SU-DHL-6 (cell line): ENCODE results near the gene TSKU.

Experiments
- H2AFZ ChIP-seq: fragments of 200-600 bp; sonication (generic); 2 replicates; pipeline ENCODE4 v1.6.1; 2014; ENCODE audit warnings: low read depth, mild to moderate bottlenecking, moderate library complexity, mixed read lengths, antibody characterized with exemption, low read length; ENCODE audit not compliant: severe bottlenecking
- H3F3A ChIP-seq: fragments of 200-600 bp; shearing (Covaris generic); 2 replicates; pipeline ENCODE4 v1.6.0; 2016; ENCODE audit warnings: antibody characterized with exemption, mild to moderate bottlenecking; ENCODE audit not compliant: insufficient read depth
- H3K27ac ChIP-seq: fragments of 200-600 bp; sonication (generic); 2 replicates; pipeline ENCODE4 v1.5.1; 2016; ENCODE audit warnings: low read depth, mild to moderate bottlenecking, low read length, moderate library complexity, mixed read lengths
- H3K27me3 ChIP-seq: fragments of 200-600 bp; sonication (generic), shearing (Covaris generic); 2 replicates; pipeline ENCODE4 v1.6.0; 2014; ENCODE audit warnings: mild to moderate bottlenecking, low read length
- H3K36me3 ChIP-seq: fragments of 200-600 bp; sonication (generic); 2 replicates; pipeline ENCODE4 v1.6.1; 2014; ENCODE audit warnings: mild to moderate bottlenecking, low read length, mixed read lengths
- H3K4me2 ChIP-seq: fragments of 300-600, 200-600 bp; shearing (Covaris generic), sonication (generic); 2 replicates; pipeline ENCODE4 v1.6.0; 2014; ENCODE audit warnings: low read length, low read depth, mild to moderate bottlenecking; ENCODE audit not compliant: poor library complexity, severe bottlenecking
- H3K4me3 ChIP-seq: fragments of 200-600 bp; sonication (generic); 2 replicates; pipeline ENCODE4 v1.5.1; 2014; ENCODE audit warnings: antibody characterized with exemption, low read length, mild to moderate bottlenecking, mixed read lengths; ENCODE audit not compliant: insufficient read depth, poor library complexity, severe bottlenecking
- H3K79me2 ChIP-seq: fragments of 200-600 bp; sonication (generic); 2 replicates; pipeline ENCODE4 v1.6.1; 2014; ENCODE audit warnings: mild to moderate bottlenecking, low read length, moderate library complexity; ENCODE audit not compliant: insufficient read depth
- H3K9ac ChIP-seq: fragments of 200-600 bp; sonication (generic); 2 replicates; pipeline ENCODE4 v1.7.0; 2014; ENCODE audit warnings: mild to moderate bottlenecking, low read length
- H3K9me2 ChIP-seq: fragments of 200-600 bp; sonication (generic); replicated peaks from 2 replicates; pipeline ENCODE4 v1.6.1; 2014; ENCODE audit warnings: low read length; ENCODE audit not compliant: insufficient read depth
- H3K9me3 ChIP-seq: fragments of 200-600 bp; sonication (generic); 2 replicates; pipeline ENCODE4 v1.6.1; 2014; ENCODE audit warnings: low read length, mixed read lengths; ENCODE audit not compliant: insufficient read depth
- H4K20me1 ChIP-seq: fragments of 200-600 bp; sonication (generic); 2 replicates; pipeline ENCODE4 v1.6.1; 2014; ENCODE audit warnings: low read depth, mild to moderate bottlenecking, antibody characterized with exemption, low read length, moderate library complexity, mixed read lengths
- CTCF ChIP-seq: fragments of 200-600 bp; sonication (generic); IDR thresholded peaks from one replicate; pipeline ENCODE4 v1.5.1; 2017; ENCODE audit warnings: antibody characterized with exemption, mild to moderate bottlenecking, low read length, moderate library complexity; ENCODE audit not compliant: insufficient read depth, poor library complexity, severe bottlenecking
- EZH2phosphoT487 ChIP-seq: fragments of 200-600 bp; sonication (generic), shearing (Covaris generic); conservative IDR thresholded peaks from 2 replicates; pipeline ENCODE4 v1.6.1; 2018; ENCODE audit warnings: mild to moderate bottlenecking, antibody characterized with exemption, low read length, moderate library complexity, mixed read lengths

TSKU gene

GRCh38 chr11:76760236-76760635 lies 22.9 kb upstream of the TSKU start:
- Histone ChIP-seq H3K4me3 (no peak overlapping the region), H3K79me2 (no peaks in the 10 kb centered on the region), H3K4me2 (no peak overlapping the region), H3K9me3 (no peaks in the 10 kb centered on the region), H3F3A (no peaks in the 10 kb centered on the region), H3K27me3 (no peaks in the 10 kb centered on the region), H3K36me3 (no peaks in the 10 kb centered on the region), H3K27ac (no peak overlapping the region), H3K9ac (no peak overlapping the region), H3K9me2 (no peaks in the 10 kb centered on the region), H4K20me1 (no peaks in the 10 kb centered on the region), H2AFZ (no peak overlapping the region)
- TF ChIP-seq EZH2phosphoT487 (no peak), CTCF (no peak)

GRCh38 chr11:76761718-76762355 lies 21.3 kb upstream of the TSKU start:
- no peak overlapping the region for H3K27ac ChIP-seq
- H3K79me2 ChIP-seq: no peaks in the 10 kb centered on the region
- H3K9me2 ChIP-seq: no peaks in the 10 kb centered on the region
- no peaks in the 10 kb centered on the region for H3K9me3 ChIP-seq
- no peak overlapping the region for H3K4me2 ChIP-seq
- H4K20me1 ChIP-seq: no peaks in the 10 kb centered on the region
- H3K4me3 ChIP-seq: no peak overlapping the region
- H3K9ac ChIP-seq: no peak overlapping the region
- no peak overlapping the region for H2AFZ ChIP-seq
- no peaks in the 10 kb centered on the region for H3K27me3 ChIP-seq
- no peaks in the 10 kb centered on the region for H3K36me3 ChIP-seq
- H3F3A ChIP-seq: no peaks in the 10 kb centered on the region
- no peak for TF ChIP-seq CTCF
- no peak for TF ChIP-seq EZH2phosphoT487

- no peak for TF ChIP-seq CTCF
- TF ChIP-seq EZH2phosphoT487: no peak
- Histone ChIP-seq H3K4me3 (no peak overlapping the region), H3K27me3 (no peaks in the 10 kb centered on the region), H2AFZ (no peak overlapping the region), H3F3A (no peaks in the 10 kb centered on the region), H3K27ac (no peak overlapping the region), H3K79me2 (no peaks in the 10 kb centered on the region), H3K9me2 (no peaks in the 10 kb centered on the region), H3K4me2 (no peak overlapping the region), H3K9me3 (no peaks in the 10 kb centered on the region), H4K20me1 (no peaks in the 10 kb centered on the region), H3K9ac (no peak overlapping the region), H3K36me3 (no peaks in the 10 kb centered on the region)
These were observed 20.8 kb upstream of the TSKU start for GRCh38 chr11:76762356-76762752.
